Right forelimb (tissue), 1 donor: ENCODE data around the gene AANAT.

Source experiments
- DNase-seq: peaks from one replicate; pipeline ENCODE4 v3.0.0-alpha.2; 2018

The AANAT gene

DNA sequence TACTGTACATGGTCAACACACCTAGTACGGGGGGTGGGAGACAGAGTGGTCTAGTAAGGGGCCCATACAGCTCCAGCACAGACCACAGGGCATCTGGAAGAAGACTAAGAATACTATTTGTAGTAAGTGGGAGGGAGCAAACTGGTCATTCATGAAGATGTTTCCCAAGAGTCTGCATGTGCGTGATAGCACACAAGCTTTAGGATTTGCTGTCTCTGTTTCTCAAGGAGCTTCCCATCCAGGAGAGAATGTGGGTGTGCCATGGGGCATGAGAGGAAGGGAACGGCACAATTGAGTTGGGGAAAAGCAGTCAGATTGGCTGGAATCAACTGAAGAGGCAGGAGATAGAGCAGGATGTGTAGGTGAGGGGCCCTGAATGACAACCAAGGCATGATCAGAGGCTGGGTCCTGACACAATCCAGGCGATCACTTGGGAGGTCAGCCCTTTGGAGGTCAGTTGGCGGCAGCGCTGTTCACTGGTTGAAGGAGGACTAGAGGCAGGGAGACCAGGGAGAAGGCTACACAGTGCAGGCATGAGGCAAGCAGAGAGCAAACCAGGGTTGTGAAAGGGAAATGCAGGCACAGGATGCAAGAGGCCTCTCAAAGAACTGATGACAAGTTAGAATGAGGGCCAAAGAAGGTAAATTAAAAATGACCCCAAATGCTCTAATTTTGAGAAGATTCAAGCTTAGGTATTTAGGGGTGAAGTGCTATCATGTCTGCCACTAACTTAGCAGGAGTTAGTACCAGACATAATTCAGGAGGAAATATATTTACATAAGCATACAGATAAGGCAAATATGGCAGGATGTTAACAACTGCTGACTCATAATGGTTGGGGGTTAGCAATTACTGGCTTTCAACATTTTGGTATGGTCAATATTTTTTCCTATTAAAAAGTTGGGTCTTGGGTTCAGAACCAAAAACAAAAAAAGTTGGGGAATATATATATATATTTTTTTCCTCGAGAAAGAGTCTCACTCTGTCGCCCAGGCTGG lies 24.8 kb upstream of the AANAT start:
- no peak for DNase-seq

DNA sequence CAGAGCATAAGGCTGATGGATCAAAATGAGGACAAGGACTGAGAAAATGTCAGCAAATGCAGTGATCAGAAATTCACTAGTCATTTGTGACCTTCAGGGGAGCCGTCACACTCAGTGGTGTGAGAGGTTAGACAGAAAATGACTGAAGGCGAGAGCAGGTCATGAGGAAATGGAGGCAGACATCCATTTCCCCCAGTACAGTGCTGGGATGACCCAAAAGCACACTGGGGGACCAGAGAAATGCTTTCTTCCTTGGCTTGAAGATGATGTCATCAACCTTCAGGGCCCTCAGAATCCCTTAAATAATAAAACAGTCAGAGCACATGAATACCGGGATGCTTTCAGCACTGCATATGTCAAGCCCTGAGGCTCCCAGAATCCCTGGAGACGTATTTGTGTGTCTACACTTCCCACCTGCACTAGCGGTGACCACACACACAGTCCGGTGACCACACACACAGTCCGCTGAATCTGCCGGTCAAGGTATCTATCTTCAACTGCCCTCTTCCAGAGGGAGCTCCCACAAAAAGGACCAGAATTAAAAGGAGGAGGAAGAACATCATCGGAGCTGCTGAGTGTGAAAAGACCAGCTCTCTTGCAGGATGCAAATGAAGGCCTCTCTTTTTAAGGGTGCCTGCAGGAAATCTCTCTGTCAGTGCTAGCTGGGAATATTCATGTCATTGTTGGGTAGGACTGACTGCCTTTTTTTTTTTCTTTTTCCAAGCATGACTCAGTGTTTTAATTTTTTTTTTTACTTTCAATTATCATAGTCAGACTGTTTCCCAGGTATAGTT lies 22.7 kb upstream of the AANAT start:
- no peak for DNase-seq

DNA sequence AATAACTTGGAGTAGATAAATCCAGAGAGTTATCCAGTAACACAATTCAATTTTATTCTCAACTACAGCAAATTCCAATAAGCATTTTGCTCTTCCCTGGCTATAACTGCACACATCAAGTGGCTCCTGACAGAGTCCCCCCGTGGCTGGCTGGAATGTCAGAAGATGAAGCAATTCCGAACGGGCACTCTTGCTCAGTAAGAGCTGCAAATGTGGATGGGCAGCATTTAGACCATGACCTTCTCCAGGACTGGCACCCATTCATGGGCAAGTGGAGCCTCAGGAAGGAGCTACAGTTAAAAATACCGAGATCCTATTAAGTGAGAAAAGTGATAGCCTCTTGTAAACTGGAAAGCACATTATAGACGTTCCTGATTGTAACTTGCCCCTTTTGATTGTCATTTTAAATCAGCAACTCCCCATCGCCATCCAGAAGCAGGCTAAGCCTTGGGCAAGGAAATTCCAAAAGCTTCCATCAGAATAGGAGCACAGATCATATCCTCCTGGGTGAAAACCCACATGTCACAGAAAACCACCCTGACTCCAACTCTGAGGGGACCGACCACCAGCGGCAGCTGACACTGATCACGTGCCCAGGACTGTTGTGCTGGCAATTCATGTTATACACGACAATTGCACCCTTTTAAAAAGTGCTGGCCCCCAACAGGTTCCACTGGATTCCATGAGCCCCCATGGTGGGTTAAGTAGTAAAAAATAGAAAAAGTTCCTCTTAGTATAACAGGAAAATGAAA lies 21.5 kb upstream of the AANAT start:
- no peak for DNase-seq

DNA sequence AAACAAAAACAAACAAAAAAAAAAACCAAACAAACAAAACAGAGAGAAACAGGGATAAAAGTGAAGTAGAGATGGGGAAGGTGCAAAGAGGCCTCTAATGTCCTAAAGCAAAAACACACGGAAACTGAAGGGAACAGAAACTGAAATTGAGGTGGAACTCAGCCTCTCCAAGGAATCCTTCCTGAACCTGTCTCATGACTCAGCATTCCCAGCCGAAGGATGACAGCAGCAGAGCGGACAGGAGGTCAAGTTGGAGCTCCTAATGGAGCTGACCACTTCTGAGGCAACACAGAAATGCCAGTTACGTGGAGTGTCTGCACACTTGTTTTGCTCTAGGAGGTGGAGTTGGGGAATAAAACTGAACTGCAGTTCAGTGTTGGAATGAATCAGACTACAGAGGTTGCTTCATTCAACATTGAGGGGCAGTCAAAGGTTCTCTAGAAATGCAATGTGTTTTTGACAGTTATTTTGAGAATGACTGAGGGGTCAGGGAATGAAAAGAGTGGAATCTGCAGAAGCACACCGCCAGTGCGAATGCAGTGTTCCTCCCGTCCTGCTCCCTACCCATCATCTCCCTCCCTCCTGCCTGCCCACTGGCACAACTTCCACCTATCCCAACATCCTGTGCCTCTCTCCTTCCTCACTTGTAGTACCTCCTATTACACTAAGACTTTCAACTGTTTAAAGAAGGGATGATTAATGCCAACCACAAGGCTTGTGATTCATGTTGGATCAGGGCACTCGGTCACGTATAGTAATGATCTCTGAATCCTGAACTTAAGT lies 20.8 kb upstream of the AANAT start:
- DNase-seq, result no peak

DNA sequence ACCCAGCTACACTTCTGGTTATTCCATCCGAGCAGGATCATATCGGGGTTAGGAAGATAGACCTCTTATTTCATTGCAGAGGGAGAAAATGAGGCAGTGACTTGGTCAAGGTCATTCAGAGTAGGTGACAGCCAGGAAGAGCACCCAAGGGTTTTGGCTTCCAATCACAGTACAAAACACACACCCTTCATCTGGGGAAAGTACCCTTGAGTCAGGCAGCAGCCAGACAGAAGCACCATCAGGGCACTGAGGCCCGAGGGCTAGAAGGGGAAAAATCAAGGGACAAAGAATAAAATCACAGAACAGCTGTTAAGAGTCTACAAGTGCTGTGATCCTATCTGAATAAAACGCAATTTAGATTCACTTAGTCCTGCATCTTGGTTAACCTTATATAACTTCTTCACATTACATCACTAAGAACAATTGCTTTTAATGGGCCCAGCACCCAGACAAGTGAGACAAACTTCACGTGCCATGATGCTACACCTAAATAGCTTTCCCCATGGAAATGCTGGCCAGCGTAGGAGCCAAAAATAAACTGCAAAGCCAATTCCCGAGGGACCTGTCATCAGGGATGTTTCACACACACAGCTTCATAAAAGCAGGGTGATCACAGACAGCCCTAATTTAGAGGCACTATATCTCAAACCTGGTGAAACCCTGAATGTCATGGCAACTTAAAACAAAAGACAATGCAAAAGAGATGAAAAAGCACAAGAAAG lies 19.3 kb upstream of the AANAT start:
- DNase-seq, result no peak

DNA sequence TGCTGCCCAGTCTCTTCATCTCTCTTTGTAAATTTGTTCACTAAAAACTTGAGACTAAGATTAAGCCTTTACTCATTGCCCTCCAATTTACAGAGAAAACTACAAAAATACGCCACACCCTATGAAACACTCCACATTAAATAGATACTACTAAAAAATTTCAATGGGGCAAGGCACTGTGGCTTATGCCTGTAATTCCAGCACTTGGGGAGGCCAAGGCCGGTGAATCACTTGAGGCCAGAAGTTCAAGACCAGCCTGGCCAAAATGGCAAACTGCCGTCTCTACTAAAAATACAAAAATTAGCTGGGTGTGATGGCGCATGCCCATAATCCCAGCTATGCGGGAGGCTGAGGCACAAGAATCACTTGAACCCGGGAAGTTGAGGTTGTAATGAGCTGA lies 18.3 kb upstream of the AANAT start:
- no peak for DNase-seq

DNA sequence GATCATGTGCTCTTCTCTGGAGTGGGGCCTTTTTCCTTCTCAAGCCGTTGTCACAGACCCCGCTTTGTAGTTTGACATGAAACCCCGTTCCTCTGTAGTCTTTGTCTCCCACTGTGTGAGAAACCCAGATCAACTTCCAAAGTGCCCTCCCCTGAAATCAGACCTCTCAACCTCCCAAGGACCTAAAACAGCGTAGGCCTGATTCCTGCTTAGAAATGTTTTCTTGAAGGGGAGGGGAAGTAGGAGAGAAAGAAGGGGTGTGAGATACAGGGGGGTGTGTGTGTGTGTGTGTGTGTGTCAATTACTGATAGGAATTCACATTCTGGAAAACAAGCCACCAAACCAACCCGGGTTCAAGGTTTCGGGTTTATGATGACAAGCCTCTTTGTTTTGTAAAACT lies 15.9 kb upstream of the AANAT start:
- DNase-seq, result no peak

DNA sequence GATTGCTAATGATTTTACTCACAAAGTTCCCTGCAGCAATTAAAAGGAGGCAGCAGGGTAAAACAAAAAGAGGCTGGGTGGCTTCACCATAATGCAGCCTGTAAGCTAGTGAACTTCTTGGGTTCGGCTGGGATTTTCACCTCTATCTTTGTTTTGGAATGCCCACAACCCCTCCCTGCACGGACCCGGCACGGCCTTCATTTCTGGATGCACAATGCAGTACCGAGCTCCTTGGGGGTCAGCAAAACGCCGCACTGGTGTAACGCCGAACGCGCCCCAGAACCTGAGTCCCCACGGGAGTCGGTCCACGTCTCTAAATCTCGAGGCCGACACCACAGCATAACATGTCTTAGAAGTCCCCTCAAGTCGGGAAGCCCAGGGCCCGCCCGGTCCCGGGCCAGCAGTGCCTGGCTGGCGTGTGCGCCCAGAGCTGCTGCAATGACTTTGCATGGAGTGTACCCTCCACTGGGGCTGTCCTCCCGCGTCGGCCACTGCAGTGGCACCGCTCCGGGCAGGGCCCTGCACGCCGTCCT lies 15.2 kb upstream of the AANAT start:
- DNase-seq, result no peak

DNA sequence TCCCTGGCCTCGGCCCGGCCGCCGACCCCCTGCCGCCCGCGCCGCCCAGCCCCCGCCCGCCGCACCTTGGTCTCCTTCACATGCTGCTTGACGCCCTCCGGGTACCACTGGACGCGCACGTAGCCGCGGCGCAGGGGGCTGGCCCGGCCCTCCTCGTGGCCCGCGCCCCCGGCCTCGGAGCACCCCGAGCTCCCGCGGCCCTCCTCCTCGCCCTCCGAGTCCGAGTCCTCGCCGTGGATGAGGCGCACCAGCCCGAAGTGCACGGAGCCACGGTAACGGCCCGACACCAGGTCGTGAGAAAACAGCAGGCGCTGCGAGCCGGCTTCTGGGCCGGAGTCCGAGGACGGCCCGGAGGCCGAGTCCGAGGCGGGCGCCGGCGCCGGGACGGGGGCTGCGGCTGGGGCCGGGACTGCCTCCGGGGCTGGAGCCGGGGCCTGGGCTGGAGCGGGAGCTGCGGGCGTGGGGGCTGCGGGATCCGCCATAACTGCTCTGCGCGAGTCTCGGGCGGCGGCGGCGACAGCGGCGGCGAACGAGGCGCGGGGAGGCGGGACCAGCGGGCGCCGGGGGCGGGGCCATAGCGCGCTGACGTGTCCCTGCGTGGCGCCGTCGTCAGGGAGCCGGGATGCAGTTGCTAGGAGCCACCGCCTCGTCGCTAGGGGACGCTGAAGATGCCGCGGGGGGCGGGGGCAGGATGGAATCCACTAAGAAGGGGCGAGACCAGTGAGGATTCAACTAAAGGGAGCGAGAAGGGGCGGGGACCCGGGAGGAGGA lies 14.6 kb upstream of the AANAT start, which contains the start of gene UBE2O:
Gene UBE2O, minus strand, starts transcription at position 493 of the 771 bp plus-strand sequence. Its CDS starts 11 bp downstream, at position 482.
- DNase-seq, result peak; percentile 90

DNA sequence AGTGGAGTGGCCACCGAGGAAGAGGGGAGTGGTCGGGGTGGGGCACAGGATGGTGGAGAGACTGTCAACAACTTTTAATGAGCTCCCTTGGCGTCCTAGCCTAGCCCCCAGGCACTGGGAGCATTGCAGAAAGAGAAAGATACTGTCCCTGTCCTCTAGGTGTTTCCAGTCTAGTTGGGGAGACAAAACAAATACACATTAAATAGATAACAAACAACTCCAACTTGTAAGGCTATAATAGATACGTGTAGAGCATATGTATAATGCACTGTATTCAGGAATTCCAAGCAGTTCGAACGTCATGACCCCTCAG lies 14.0 kb upstream of the AANAT start:
- DNase-seq, result no peak

DNA sequence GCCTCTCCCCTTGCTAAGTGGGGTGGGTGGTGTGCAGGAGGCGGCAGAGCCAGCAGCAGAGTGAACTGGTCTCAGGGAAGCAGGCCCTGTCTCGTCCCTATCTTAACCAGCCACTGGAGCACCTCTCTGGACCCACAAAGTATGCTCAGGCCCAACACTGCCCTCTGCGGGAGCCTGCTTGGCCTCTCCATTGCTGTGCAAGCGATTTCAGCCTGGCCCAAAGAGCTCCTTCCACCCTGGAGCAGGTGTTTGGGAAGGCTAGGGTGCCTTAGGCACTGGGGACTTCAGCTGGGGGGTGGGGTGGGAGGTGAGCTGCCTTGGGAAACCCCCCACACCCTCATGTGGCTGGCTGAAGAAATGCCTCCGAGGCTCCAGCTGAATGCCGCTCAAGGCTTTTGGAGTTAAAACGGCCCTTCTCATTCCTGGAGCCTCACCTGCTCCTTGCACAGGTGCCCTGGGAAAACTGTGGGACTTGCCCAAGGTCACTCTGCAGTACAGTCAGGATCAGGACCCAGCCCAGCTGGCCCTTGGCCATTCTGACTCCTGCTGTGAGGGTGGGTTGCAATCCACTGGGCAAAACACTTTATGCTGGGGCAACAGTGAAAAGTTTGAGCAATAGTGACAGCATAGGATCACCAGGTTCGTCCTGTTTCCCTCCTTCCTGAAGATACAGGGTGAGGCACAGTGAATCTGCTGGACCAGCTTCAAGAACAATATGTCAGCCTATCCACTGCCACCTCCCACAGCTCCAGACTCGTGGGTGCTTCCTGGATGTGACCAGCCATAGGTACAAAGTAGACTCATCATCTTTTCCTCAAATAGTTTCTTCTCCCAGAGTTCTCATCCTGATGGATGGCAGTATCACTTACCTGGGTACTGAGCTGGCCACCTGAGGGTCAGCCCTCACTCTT lies 8.6 kb upstream of the AANAT start:
- DNase-seq, result no peak

DNA sequence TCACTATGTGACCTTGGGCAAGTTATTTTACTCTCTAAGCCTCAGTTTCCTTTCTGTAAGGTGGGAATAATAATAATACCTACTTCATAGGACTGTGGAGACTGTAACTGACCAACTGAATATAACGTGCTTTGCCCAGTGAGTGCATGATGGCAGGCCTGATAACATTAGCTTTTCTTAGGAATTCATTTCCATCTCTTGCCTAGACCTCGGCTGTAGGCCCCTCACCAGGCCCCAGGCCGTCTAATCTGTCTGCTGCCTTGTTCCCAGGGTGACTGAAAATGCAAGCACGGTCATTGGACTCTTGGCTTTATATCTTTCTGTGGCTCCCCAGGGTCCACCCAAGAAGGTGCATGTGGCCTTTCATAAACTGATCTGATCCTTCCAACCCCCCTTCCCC lies 7.7 kb upstream of the AANAT start:
- DNase-seq, result no peak

DNA sequence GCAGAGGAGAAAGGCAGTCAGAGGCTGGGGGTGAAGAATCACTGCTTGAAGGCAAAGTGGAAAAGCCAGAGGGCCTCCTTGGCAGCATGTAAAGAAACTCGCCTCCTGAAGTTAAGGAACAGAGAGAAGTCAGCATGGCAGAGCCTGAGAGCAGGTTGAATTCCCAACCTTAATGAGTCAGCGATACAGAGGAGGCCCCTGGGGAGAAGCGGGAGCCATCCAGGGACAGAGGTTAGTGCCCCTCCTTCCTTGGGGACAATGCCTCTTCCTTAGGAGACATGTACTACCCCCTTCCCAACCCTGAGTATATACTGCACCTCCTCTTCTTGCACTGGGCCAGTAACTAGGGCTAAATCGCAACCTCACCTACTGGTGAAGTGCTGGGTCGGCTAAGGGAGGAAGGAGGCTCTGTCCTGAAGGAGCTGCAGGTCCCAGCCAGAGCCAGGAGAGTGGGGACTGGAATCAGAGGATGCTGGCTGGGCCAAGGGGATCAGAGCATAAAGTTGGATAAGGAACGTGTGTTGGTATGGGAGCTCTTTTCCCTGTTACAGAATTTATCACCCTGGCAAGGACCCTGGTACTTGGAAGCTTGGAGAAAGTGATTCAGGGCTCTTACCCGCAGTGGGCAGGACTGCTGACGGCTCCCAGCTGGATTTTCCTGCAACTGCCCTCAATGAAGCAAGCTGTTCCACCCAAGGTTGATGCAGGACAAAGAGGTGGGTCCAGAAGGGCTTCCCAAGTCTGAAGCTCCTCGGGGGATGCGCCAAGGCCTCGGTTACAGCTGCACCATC lies 5.4 kb upstream of the AANAT start:
- no peak for DNase-seq

DNA sequence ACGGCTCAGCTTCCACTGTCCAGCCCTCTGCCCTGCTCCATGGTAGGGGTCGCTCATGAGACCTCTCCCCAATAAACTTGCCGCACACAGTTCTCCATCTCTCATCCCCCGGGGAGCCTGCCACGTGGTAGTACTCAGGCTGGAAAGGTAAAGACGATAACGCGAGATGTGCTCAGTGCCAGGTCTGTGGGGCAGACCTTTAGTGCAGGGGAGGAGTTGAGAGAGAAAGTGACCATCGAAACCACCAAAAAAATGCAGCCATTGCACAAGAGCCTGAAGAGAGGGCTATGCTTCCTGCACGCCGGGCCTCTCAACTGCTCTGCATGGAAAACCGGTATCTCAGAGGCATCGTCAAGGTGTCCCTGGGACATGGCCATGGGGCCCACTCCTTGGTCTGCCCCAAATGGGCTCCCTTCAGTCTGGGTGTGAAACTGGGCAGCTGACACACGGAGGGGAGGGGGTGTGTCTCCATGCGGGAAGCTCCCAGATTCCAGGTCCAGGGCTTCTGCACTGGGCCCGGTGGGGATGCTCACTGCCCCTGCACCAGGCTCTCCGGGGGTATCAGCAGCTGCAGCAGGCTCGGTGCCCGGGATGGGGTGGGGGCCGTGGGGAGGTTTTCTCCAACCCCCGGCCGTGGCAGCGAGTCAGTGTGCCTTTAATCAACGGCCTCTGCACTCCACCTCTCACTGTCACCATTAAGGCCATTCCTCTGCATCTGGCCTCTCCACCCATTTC lies 4.7 kb upstream of the AANAT start:
- DNase-seq, result no peak

DNA sequence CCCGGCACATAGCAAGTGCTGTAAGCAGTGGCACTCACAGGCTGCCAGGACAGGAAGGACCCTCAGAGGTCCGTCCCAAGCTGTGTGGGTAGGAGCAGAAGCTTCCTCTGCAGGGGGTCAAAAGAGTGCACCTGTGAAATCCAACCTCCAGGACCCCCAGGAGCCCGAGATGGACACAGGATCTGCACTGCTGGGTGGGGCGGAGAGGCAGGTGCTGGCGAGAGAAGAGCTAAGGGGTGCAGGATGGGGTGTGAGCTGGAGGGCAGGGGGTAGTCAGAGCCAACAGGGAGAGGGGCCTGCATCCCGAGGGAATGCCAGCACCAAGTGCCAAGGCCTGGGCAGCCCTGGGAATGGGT lies 650 bp upstream of the AANAT start:
- no peak for DNase-seq

DNA sequence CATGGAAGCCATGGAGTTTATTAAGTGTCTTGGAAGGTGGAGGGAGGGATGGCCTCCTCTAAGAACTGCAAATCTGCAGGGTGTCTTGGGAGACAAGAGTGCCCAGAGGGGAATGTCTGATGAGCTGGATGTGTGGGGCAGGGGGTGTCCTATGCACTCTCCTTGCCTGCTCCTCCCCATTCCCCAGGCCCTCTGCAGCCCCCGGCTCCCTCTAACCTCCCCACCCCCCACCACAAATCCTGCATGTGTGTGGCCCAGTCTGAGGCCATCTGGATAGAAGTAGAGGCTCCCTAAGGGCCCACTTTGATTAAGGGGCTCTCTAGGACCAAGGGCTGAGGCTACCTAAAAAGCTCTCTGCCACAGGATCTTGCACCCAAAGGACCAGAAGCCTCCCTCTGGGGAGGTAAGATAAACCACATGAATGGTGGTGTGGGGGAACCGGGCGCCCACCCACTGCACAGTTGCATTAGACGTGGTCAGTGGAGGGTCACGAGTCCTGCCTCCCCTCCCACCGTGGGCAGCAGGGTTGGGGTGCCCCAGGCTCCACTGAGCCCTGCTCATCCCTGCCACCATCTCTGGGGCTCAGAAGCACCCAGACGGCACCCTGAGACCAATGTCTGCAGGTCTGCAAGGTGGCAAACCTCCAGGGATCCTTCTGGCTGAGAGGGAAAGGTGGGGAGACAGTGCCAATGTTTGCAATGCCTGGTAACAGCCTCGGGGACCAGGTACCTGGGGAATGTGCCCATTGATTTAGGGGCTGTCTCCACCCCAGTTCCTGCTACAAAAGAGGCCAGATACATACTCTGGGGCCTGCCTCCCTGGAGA lies 618 bp downstream of the AANAT start:
- DNase-seq, result no peak

DNA sequence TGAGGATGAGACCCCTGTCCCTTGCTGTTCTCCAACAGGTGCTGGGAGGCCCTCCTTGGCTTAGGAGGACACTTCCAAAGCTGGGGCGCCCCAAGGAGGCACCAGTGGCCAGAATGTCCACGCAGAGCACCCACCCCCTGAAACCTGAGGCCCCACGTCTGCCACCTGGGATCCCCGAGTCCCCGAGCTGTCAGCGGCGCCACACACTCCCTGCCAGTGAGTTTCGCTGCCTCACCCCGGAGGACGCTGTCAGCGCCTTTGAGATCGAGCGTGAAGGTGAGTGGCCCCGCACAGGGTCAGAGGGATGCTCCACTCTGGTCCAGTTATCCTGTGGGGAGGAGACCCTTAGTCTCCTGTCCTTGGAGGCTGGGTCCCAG lies 1.2 kb downstream of the AANAT start:
- DNase-seq, result no peak
